ENCODE results near the gene COG7. TPM values are rescaled to one million over a fixed set of nuclear protein-coding genes. Genes with fewer than 3 reads are reported as not detected.

The COG7 gene
- total and polyA plus RNA-seq, 11 donors, result 7.8 to 16.8 (median 12.2) TPM

DNA sequence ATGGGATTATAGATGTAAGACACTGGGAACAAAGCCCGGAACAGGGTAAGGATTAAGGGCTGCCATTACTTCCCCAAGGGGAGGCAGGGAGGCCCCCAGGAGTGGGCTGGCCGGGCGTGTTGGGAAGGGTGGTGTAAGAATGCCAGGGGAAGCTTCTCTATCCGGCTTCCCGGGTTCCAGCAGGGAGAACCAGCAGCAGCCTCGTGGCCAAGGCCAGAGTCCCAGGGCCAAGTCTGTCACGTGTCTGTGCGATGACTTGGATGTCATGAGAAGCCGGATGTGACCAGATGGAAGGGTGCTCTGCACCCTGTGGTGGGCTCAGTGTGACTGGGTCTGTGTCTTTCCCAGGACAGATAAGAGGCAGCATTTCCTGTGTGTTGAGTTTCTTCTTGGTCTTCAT is 98.7 kb downstream of the COG7 start:
- Histone ChIP-seq H3K4me1 (no peaks in the 10 kb centered on the region), H3K4me3 (no peak overlapping the region), H3K9me3 (no peaks in the 10 kb centered on the region), H3K36me3 (no peaks in the 10 kb centered on the region), H3K27ac (no peak overlapping the region), H3K27me3 (no peaks in the 10 kb centered on the region)
- no peak for TF ChIP-seq POLR2A (IDR thresholded peaks at IDR 0.05)
- TF ChIP-seq, protein P1, sequence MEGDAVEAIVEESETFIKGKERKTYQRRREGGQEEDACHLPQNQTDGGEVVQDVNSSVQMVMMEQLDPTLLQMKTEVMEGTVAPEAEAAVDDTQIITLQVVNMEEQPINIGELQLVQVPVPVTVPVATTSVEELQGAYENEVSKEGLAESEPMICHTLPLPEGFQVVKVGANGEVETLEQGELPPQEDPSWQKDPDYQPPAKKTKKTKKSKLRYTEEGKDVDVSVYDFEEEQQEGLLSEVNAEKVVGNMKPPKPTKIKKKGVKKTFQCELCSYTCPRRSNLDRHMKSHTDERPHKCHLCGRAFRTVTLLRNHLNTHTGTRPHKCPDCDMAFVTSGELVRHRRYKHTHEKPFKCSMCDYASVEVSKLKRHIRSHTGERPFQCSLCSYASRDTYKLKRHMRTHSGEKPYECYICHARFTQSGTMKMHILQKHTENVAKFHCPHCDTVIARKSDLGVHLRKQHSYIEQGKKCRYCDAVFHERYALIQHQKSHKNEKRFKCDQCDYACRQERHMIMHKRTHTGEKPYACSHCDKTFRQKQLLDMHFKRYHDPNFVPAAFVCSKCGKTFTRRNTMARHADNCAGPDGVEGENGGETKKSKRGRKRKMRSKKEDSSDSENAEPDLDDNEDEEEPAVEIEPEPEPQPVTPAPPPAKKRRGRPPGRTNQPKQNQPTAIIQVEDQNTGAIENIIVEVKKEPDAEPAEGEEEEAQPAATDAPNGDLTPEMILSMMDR (IDR thresholded peaks at IDR 0.05), result no peak
- intact Hi-C loops (cut with DNase I), result no loop called here
- DNase-seq, result no peak
- 77 to 83% (median 82%) methylated on average over 8 to 9 of the region's 9 CpGs for WGBS, 4 donors
- ATAC-seq, result peak in 1 of 4 donors; percentile 21

DNA sequence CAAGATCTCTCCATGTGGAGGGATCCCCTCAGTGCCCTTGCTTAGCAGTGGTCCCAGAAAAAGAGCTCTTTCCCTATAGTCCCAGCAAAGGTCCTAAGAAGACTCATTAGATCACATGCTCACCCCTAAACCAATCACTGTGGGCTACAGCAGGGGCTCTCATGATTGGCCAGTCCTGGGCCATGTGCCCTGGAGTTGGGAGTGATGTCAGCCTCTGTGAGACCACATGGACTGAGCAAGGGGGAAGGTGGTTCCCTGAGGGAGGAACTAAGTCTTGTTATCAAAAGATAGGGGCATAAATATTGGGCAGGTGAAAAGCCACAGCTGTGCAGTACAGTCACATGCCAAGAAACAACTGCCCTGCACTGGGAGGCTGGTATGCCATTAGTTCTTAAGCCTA is 99.5 kb downstream of the COG7 start:
- no peak for ATAC-seq
- Histone ChIP-seq H3K27me3 (peaks cover 0 to 1% (median 0%) of the 10 kb centered on the region in 9 donors), H3K4me3 (no peak overlapping the region), H3K4me1 (no peaks in the 10 kb centered on the region), H3K36me3 (no peaks in the 10 kb centered on the region), H3K27ac (no peak overlapping the region), H3K9me3 (no peaks in the 10 kb centered on the region)
- no peak for TF ChIP-seq POLR2A (IDR thresholded peaks at IDR 0.05)
- TF ChIP-seq, protein P1 (IDR thresholded peaks at IDR 0.05), result no peak
- intact Hi-C loops (cut with DNase I), result no loop called here
- DNase-seq, result no peak

DNA sequence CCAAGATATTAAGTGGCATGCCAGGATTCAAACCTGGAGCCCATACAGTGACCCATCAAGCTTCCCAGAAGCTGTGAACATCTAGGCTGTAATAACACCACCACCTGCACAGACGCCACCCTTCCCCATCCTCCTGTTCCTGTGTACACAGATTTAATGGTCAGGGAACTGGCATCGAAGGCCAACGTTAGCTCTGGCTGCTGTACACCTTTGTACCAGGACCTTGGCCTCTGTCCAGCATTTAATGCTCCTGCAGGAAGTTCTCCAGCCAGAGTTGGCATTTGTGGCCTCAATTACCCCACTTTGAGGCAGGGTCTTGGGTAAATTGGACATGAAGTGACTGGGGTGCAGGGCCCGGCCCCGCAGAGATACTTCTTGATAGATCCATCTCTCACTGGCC is 101.6 kb downstream of the COG7 start:
- intact Hi-C loops (cut with DNase I), result no loop called here
- H3K4me3 ChIP-seq, result no peak overlapping the region
- no peaks in the 10 kb centered on the region for H3K36me3 ChIP-seq
- TF ChIP-seq, protein P1 (IDR thresholded peaks at IDR 0.05), result no peak
- no peak for TF ChIP-seq POLR2A (IDR thresholded peaks at IDR 0.05)
- H3K9me3 ChIP-seq, result no peaks in the 10 kb centered on the region
- WGBS, 4 donors, result 78 to 96% (median 83%) methylated on average over 5 of the region's 5 CpGs
- H3K27ac ChIP-seq, result no peak overlapping the region
- no peaks in the 10 kb centered on the region for H3K4me1 ChIP-seq
- H3K27me3 ChIP-seq, result peaks cover 0 to 3% (median 0%) of the 10 kb centered on the region in 9 donors
- ATAC-seq (no peak), DNase-seq (no peak)

DNA sequence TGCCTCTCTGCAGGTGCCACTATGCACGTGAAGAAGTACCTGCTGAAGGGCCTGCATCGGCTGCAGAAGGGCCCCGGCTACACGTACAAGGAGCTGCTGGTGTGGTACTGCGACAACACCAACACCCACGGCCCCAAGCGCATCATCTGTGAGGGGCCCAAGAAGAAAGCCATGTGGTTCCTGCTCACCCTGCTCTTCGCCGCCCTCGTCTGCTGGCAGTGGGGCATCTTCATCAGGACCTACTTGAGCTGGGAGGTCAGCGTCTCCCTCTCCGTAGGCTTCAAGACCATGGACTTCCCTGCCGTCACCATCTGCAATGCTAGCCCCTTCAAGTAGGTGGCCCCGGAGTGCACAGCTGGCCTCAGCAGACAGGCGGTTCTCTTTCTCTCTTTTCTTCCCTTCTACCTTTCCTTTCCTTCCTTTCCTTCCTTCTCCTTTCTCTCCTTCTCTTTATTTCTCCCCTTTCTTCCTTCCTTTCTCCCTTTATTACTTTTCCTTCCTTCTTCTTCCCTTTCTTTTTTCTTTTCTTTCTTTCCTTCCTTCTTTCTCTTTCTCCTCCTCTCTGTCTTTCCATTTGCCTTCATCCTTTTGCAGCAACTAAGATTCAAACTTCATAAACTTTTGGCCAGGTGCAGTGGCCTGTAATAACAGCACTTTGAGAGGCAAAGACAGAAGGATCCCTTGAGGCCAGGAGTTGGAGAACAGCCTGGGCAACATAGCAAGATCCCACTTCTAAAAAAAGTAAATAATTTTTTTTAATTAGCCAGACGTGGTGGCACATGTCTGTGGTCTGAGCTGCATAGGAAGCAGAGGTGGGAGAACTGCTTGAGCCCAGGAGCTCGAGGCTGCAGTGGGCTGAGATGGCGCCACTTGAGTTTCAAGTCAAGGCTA is 104.2 kb downstream of the COG7 start:
- ATAC-seq, result no peak
- Histone ChIP-seq H3K36me3 (no peaks in the 10 kb centered on the region), H3K4me1 (no peaks in the 10 kb centered on the region), H3K9me3 (no peaks in the 10 kb centered on the region), H3K4me3 (no peak overlapping the region), H3K27ac (no peak overlapping the region), H3K27me3 (peaks cover 0 to 3% (median 0%) of the 10 kb centered on the region in 9 donors)
- 44 to 54% (median 52%) methylated on average over 15 to 18 of the region's 18 CpGs for WGBS, 4 donors
- intact Hi-C loops (cut with DNase I), result no loop called here
- TF ChIP-seq, protein P1 (IDR thresholded peaks at IDR 0.05), result no peak
- no peak for TF ChIP-seq POLR2A (IDR thresholded peaks at IDR 0.05)
- no peak for DNase-seq

Data from heart left ventricle (tissue), 16 donors.